ENCODE data around the gene DOCK2.

DNA sequence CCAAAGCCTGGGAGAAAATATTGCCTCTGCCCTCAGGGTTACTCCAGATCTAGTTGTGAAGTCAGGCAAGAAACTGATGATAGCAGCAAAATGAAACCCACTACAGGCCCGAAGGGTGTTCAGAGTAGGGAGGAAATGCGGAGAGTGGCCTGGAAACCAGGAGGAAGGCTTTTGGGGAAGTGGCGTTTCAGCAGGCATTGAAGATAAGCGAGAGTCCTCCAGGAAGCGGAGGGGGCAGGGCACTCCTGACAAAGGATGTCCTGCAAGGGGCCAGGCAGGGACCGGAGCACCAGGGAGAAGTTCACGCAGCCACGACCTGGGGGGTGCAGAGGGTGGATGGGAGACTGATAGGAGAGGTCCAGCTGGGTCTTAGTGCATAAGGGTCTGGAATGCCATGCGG, 460.9 kb downstream of the DOCK2 start:
- TF ChIP-seq CTCF (IDR thresholded peaks at IDR 0.05) (no peak), POLR2AphosphoS5 (IDR thresholded peaks at IDR 0.05) (no peak)
